HG03469 (cell line): ENCODE data around the gene GALNT12.
A peak's percentile ranks its signal among the peaks of the same experiment; 100 is the strongest.

ENCODE experiments used
- ATAC-seq: cut with Tn5 transposase; IDR thresholded peaks from one replicate; pipeline ENCODE4 v1.9.1; 2021; ENCODE audit warnings: mild to moderate bottlenecking, moderate library complexity, moderate number of reproducible peaks; ENCODE audit not compliant: unreplicated experiment

The GALNT12 gene

GRCh38 chr9:98781588-98782383 is 25.7 kb upstream of the GALNT12 start:
- no peak for ATAC-seq

GRCh38 chr9:98783518-98784226 is 23.8 kb upstream of the GALNT12 start:
- no peak for ATAC-seq

GRCh38 chr9:98784831-98785806 is 22.4 kb upstream of the GALNT12 start:
- no peak for ATAC-seq

GRCh38 chr9:98786750-98787510 is 20.5 kb upstream of the GALNT12 start:
- no peak for ATAC-seq

- ATAC-seq, result no peak
These were observed 19.6 kb upstream of the GALNT12 start for GRCh38 chr9:98787766-98788335.

GRCh38 chr9:98789483-98790133 is 17.9 kb upstream of the GALNT12 start:
- no peak for ATAC-seq

- ATAC-seq, result no peak
These were observed 17.2 kb upstream of the GALNT12 start for GRCh38 chr9:98790134-98790841.

- no peak for ATAC-seq
These were observed 16.4 kb upstream of the GALNT12 start for GRCh38 chr9:98790842-98791607.

GRCh38 chr9:98791608-98792490 is 15.6 kb upstream of the GALNT12 start:
- ATAC-seq, result no peak

- no peak for ATAC-seq
These were observed 14.4 kb upstream of the GALNT12 start for GRCh38 chr9:98793031-98793430.

- no peak for ATAC-seq
These were observed 12.7 kb upstream of the GALNT12 start for GRCh38 chr9:98794802-98795201.

GRCh38 chr9:98795295-98795955 is 12.0 kb upstream of the GALNT12 start:
- ATAC-seq, result no peak

GRCh38 chr9:98795970-98796363 is 11.5 kb upstream of the GALNT12 start:
- peak; percentile 17 for ATAC-seq

GRCh38 chr9:98796364-98797101 is 10.9 kb upstream of the GALNT12 start, which contains the start of gene ANKS6:
TSS of gene ANKS6 (minus strand) at chr9:98796555. CDS start at chr9:98796491, 64 bp downstream.
- peak; percentile 89 for ATAC-seq

GRCh38 chr9:98797491-98797890 is 10.0 kb upstream of the GALNT12 start:
- no peak for ATAC-seq

- no peak for ATAC-seq
These were observed 9.2 kb upstream of the GALNT12 start for GRCh38 chr9:98798254-98798653.
